Measurements from ENCODE around the gene ANKRD11.
"Not testable (repeated sequence)": the region's sequence is repeated elsewhere in the genome, so short reads cannot be mapped to it uniquely, and the experiment has no call there.

Gene ANKRD11

GRCh38 chr16:89331371-89332109, 158.8 kb downstream of the ANKRD11 start:
- DNase-seq (ENCODE audit: low read depth in 3 of 3), result no peak

GRCh38 chr16:89330177-89330856, 160.0 kb downstream of the ANKRD11 start:
- DNase-seq (ENCODE audit: low read depth in 3 of 3), result no peak

- DNase-seq (ENCODE audit: low read depth in 3 of 3), result not testable (repeated sequence)
Observed at GRCh38 chr16:89329830-89330176, 160.6 kb downstream of the ANKRD11 start.

- not testable (repeated sequence) for DNase-seq (ENCODE audit: low read depth in 3 of 3)
Observed at GRCh38 chr16:89328412-89329400, 161.7 kb downstream of the ANKRD11 start.

- no peak for DNase-seq (ENCODE audit: low read depth in 3 of 3)
Observed at GRCh38 chr16:89326721-89327120, 163.6 kb downstream of the ANKRD11 start.

GRCh38 chr16:89325861-89326471, 164.4 kb downstream of the ANKRD11 start:
- DNase-seq (ENCODE audit: low read depth in 3 of 3), result no peak

GRCh38 chr16:89324056-89325010, 166.0 kb downstream of the ANKRD11 start:
- DNase-seq (ENCODE audit: low read depth in 3 of 3), result peak; percentile 46 to 72 (median 58)

GRCh38 chr16:89323120-89323960, 167.0 kb downstream of the ANKRD11 start:
- DNase-seq (ENCODE audit: low read depth in 3 of 3), result no peak

GRCh38 chr16:89322321-89323119, 167.8 kb downstream of the ANKRD11 start:
- DNase-seq (ENCODE audit: low read depth in 3 of 3), result no peak

- no peak for DNase-seq (ENCODE audit: low read depth in 3 of 3)
Observed at GRCh38 chr16:89320782-89321501, 169.4 kb downstream of the ANKRD11 start.

- peak in 1 of 3 donors; percentile 53 for DNase-seq (ENCODE audit: low read depth in 3 of 3)
Observed at GRCh38 chr16:89319886-89320781, 170.2 kb downstream of the ANKRD11 start.

GRCh38 chr16:89319631-89319885, 170.8 kb downstream of the ANKRD11 start:
- DNase-seq (ENCODE audit: low read depth in 3 of 3), result no peak

GRCh38 chr16:89318871-89319630, 171.3 kb downstream of the ANKRD11 start:
- DNase-seq (ENCODE audit: low read depth in 3 of 3), result no peak

- no peak for DNase-seq (ENCODE audit: low read depth in 3 of 3)
Observed at GRCh38 chr16:89318430-89318758, 172.0 kb downstream of the ANKRD11 start.

GRCh38 chr16:89317729-89318429, 172.5 kb downstream of the ANKRD11 start:
- DNase-seq (ENCODE audit: low read depth in 3 of 3), result no peak

GRCh38 chr16:89317101-89317671, 173.2 kb downstream of the ANKRD11 start:
- DNase-seq (ENCODE audit: low read depth in 3 of 3), result no peak

All from stimulated activated CD4-positive, alpha-beta T cell treated with anti-CD3 and anti-CD28 coated beads, TNF-alpha, amount 100 ng/mL, for 48 hours (primary cell).